ENCODE results near the gene ITGB1. TPM values are rescaled to one million over a fixed set of nuclear protein-coding genes. Genes with fewer than 3 reads are reported as not detected.

ITGB1 gene
- total RNA-seq, 4 donors from 2014 or later = 159 to 216 (median 209) TPM

- no peak overlapping the region for H3K4me3 ChIP-seq (ENCODE audit: low read depth, poor library complexity, severe bottlenecking)
- TF ChIP-seq CTCF (IDR thresholded peaks at IDR 0.05) (no peak), POLR2A (IDR thresholded peaks at IDR 0.05) (no peak)
- no peak for DNase-seq (ENCODE audit: low spot score in 2 of 2)
- 35 to 37% methylated on average over 3 of the region's 3 CpGs for WGBS, 2 donors
- intact Hi-C loops (cut with DNase I; ENCODE audit: low total_unique reads) = no loop called here
Measured at GRCh38 chr10:32951111-32951510, 6.9 kb downstream of the ITGB1 start.

- WGBS, 2 donors = 53 to 54% methylated on average over 5 of the region's 5 CpGs
- TF ChIP-seq POLR2A (IDR thresholded peaks at IDR 0.05) (no peak), CTCF (IDR thresholded peaks at IDR 0.05) (no peak)
- DNase-seq (ENCODE audit: low spot score in 2 of 2) = no peak
- H3K4me3 ChIP-seq (ENCODE audit: low read depth, poor library complexity, severe bottlenecking) = no peak overlapping the region
- intact Hi-C loops (cut with DNase I; ENCODE audit: low total_unique reads) = no loop called here
Measured at GRCh38 chr10:32950591-32951108, 7.4 kb downstream of the ITGB1 start.

- no peak overlapping the region for H3K4me3 ChIP-seq (ENCODE audit: low read depth, poor library complexity, severe bottlenecking)
- DNase-seq (ENCODE audit: low spot score in 2 of 2) = no peak
- intact Hi-C loops (cut with DNase I; ENCODE audit: low total_unique reads) = no loop called here
- no peak for TF ChIP-seq POLR2A (IDR thresholded peaks at IDR 0.05)
- TF ChIP-seq CTCF (IDR thresholded peaks at IDR 0.05) = no peak
Measured at GRCh38 chr10:32949221-32949678, 8.8 kb downstream of the ITGB1 start.

- no peak for DNase-seq (ENCODE audit: low spot score in 2 of 2)
- WGBS, 2 donors = 57 to 69% methylated on average over 3 of the region's 3 CpGs
- TF ChIP-seq POLR2A (IDR thresholded peaks at IDR 0.05) = no peak
- TF ChIP-seq CTCF (IDR thresholded peaks at IDR 0.05) = no peak
- no peak overlapping the region for H3K4me3 ChIP-seq (ENCODE audit: low read depth, poor library complexity, severe bottlenecking)
- intact Hi-C loops (cut with DNase I; ENCODE audit: low total_unique reads) = no loop called here
Measured at GRCh38 chr10:32948451-32948850, 9.6 kb downstream of the ITGB1 start.

GRCh38 chr10:32947586-32947985, 10.4 kb downstream of the ITGB1 start:
- WGBS, 2 donors = 79 to 80% methylated on average over 5 of the region's 5 CpGs
- TF ChIP-seq CTCF (IDR thresholded peaks at IDR 0.05) = no peak
- DNase-seq (ENCODE audit: low spot score in 2 of 2) = no peak
- intact Hi-C loops (cut with DNase I; ENCODE audit: low total_unique reads) = no loop called here
- H3K4me3 ChIP-seq (ENCODE audit: low read depth, poor library complexity, severe bottlenecking) = no peak overlapping the region

GRCh38 chr10:32946108-32946507, 11.9 kb downstream of the ITGB1 start:
- WGBS, 2 donors = 46 to 55% methylated on average over 2 of the region's 2 CpGs
- TF ChIP-seq POLR2A (IDR thresholded peaks at IDR 0.05) = no peak
- TF ChIP-seq CTCF (IDR thresholded peaks at IDR 0.05) = no peak
- H3K4me3 ChIP-seq (ENCODE audit: low read depth, poor library complexity, severe bottlenecking) = no peak overlapping the region
- intact Hi-C loops (cut with DNase I; ENCODE audit: low total_unique reads) = no loop called here
- DNase-seq (ENCODE audit: low spot score in 2 of 2) = no peak

Measured in lower leg skin (tissue), 4 donors.